Neural cell (in vitro differentiated cells): ENCODE data around the gene MTCH1.

Experiments
- EP300 ChIP-seq: fragments of 450-650 bp; conservative IDR thresholded peaks from 2 replicates; pipeline ENCODE4 v1.6.1; 2014; ENCODE audit warnings: antibody characterized with exemption, mild to moderate bottlenecking, moderate library complexity; ENCODE audit not compliant: poor library complexity, severe bottlenecking
- EZH2 ChIP-seq: fragments of 200-600, 300-800 bp; shearing (Covaris generic), sonication (generic); IDR thresholded peaks from 2 replicates; pipeline ENCODE4 v1.6.1; 2014; ENCODE audit warnings: antibody characterized with exemption, low read length, borderline replicate concordance, mild to moderate bottlenecking; ENCODE audit not compliant: insufficient read depth, poor library complexity, severe bottlenecking
- MXI1 ChIP-seq: fragments of 450-650 bp; conservative IDR thresholded peaks from 2 replicates; pipeline ENCODE4 v1.6.1; 2014; ENCODE audit warnings: antibody characterized with exemption, mild to moderate bottlenecking; ENCODE audit not compliant: poor library complexity, severe bottlenecking
- POLR2AphosphoS5 ChIP-seq: IDR thresholded peaks from 2 replicates; pipeline ENCODE4 v1.6.1; 2012
- RAD21 ChIP-seq: fragments of 450-650 bp; conservative IDR thresholded peaks from 2 replicates; pipeline ENCODE4 v1.6.1; 2014; ENCODE audit warnings: antibody characterized with exemption, mild to moderate bottlenecking, moderate library complexity
- SMC3 ChIP-seq: fragments of 450-650 bp; conservative IDR thresholded peaks from 2 replicates; pipeline ENCODE4 v1.6.1; 2014; ENCODE audit warnings: antibody characterized with exemption, mild to moderate bottlenecking, moderate library complexity; ENCODE audit not compliant: poor library complexity
- TAF1 ChIP-seq: IDR thresholded peaks from 2 replicates; pipeline ENCODE4 v1.6.1; 2012; ENCODE audit warnings: low read depth
- TF ChIP-seq, protein P1 (sequence below): IDR thresholded peaks from 2 replicates; pipeline ENCODE4 v1.6.1; 2012; ENCODE audit warnings: borderline replicate concordance
- TF ChIP-seq, protein P2 (sequence below): fragments of 450-650 bp; IDR thresholded peaks from 2 replicates; pipeline ENCODE4 v1.5.1; 2014; ENCODE audit warnings: antibody characterized with exemption, mild to moderate bottlenecking, moderate library complexity; ENCODE audit not compliant: poor library complexity, severe bottlenecking

- TF ChIP-seq SMC3 (no peak), EP300 (no peak), RAD21 (no peak), POLR2AphosphoS5 (no peak), EZH2 (no peak), MXI1 (no peak), TAF1 (no peak)
- TF ChIP-seq, protein P1, sequence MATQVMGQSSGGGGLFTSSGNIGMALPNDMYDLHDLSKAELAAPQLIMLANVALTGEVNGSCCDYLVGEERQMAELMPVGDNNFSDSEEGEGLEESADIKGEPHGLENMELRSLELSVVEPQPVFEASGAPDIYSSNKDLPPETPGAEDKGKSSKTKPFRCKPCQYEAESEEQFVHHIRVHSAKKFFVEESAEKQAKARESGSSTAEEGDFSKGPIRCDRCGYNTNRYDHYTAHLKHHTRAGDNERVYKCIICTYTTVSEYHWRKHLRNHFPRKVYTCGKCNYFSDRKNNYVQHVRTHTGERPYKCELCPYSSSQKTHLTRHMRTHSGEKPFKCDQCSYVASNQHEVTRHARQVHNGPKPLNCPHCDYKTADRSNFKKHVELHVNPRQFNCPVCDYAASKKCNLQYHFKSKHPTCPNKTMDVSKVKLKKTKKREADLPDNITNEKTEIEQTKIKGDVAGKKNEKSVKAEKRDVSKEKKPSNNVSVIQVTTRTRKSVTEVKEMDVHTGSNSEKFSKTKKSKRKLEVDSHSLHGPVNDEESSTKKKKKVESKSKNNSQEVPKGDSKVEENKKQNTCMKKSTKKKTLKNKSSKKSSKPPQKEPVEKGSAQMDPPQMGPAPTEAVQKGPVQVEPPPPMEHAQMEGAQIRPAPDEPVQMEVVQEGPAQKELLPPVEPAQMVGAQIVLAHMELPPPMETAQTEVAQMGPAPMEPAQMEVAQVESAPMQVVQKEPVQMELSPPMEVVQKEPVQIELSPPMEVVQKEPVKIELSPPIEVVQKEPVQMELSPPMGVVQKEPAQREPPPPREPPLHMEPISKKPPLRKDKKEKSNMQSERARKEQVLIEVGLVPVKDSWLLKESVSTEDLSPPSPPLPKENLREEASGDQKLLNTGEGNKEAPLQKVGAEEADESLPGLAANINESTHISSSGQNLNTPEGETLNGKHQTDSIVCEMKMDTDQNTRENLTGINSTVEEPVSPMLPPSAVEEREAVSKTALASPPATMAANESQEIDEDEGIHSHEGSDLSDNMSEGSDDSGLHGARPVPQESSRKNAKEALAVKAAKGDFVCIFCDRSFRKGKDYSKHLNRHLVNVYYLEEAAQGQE: no peak
- TF ChIP-seq, protein P2, sequence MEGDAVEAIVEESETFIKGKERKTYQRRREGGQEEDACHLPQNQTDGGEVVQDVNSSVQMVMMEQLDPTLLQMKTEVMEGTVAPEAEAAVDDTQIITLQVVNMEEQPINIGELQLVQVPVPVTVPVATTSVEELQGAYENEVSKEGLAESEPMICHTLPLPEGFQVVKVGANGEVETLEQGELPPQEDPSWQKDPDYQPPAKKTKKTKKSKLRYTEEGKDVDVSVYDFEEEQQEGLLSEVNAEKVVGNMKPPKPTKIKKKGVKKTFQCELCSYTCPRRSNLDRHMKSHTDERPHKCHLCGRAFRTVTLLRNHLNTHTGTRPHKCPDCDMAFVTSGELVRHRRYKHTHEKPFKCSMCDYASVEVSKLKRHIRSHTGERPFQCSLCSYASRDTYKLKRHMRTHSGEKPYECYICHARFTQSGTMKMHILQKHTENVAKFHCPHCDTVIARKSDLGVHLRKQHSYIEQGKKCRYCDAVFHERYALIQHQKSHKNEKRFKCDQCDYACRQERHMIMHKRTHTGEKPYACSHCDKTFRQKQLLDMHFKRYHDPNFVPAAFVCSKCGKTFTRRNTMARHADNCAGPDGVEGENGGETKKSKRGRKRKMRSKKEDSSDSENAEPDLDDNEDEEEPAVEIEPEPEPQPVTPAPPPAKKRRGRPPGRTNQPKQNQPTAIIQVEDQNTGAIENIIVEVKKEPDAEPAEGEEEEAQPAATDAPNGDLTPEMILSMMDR: no peak
Observed at GRCh38 chr6:37014667-37015066, 28.7 kb upstream of the MTCH1 start.
